SK-MEL-5 (cell line): ENCODE data around the gene LMO1. TPM values are rescaled to one million over a fixed set of nuclear protein-coding genes. Genes with fewer than 3 reads are reported as not detected.

Experiments
- DNase-seq: peaks from one replicate; pipeline ENCODE4 v3.0.0-alpha.2; 2016; ENCODE audit warnings: low read depth, low spot score
- in situ Hi-C: cut with HindIII; loops from 2 replicates; pipeline ENCODE4 v1.10.0; 2016; ENCODE audit warnings: low sequenced_read_pairs, high pct_unique_total_duplicates, low pct_unique_long_range_greater_than_20kb
- total RNA-seq: library from RNA; depleted of rRNA; stranded (reverse); fragments of >200 nt; shearing (Covaris generic); gene quantifications from 2 replicates; pipeline ENCODE4 v1.2.3, GENCODE V29; 2014

LMO1 gene
- total RNA-seq, 1 experiment from 2014 or later: not detected

- DNase-seq: no peak
Observed at GRCh38 chr11:8290081-8290810, 26.6 kb upstream of the LMO1 start.

GRCh38 chr11:8289492-8289918 is 25.8 kb upstream of the LMO1 start:
- in situ Hi-C loops: no loop called here
- no peak for DNase-seq

More at GRCh38 chr11:8290081-8290810, 26.6 kb upstream of the LMO1 start:
- in situ Hi-C loops: no loop called here

- in situ Hi-C loops: no loop called here
- DNase-seq: no peak
Observed at GRCh38 chr11:8288824-8289491, 25.3 kb upstream of the LMO1 start.

- no peak for DNase-seq
- in situ Hi-C loops: no loop called here
Observed at GRCh38 chr11:8288166-8288772, 24.6 kb upstream of the LMO1 start.

- in situ Hi-C loops: no loop called here
- no peak for DNase-seq
Observed at GRCh38 chr11:8287703-8288102, 24.0 kb upstream of the LMO1 start.

GRCh38 chr11:8287297-8287696 is 23.6 kb upstream of the LMO1 start:
- DNase-seq: no peak
- in situ Hi-C loops: no loop called here

- in situ Hi-C loops: no loop called here
- DNase-seq: no peak
Observed at GRCh38 chr11:8286886-8287285, 23.2 kb upstream of the LMO1 start.

GRCh38 chr11:8285796-8286195 is 22.1 kb upstream of the LMO1 start:
- in situ Hi-C loops: no loop called here

GRCh38 chr11:8285228-8285627 is 21.6 kb upstream of the LMO1 start:
- no peak for DNase-seq
- in situ Hi-C loops: no loop called here

More at GRCh38 chr11:8285796-8286195, 22.1 kb upstream of the LMO1 start:
- no peak for DNase-seq

- no peak for DNase-seq
- in situ Hi-C loops: no loop called here
Observed at GRCh38 chr11:8283465-8284230, 20.0 kb upstream of the LMO1 start.

- DNase-seq: no peak
- in situ Hi-C loops: no loop called here
Observed at GRCh38 chr11:8283100-8283464, 19.4 kb upstream of the LMO1 start.

GRCh38 chr11:8282631-8283030 is 19.0 kb upstream of the LMO1 start:
- in situ Hi-C loops: no loop called here
- DNase-seq: no peak

GRCh38 chr11:8281266-8281665 is 17.6 kb upstream of the LMO1 start:
- in situ Hi-C loops: no loop called here
- no peak for DNase-seq

GRCh38 chr11:8277691-8278090 is 14.0 kb upstream of the LMO1 start:
- no peak for DNase-seq
- in situ Hi-C loops: no loop called here

- no peak for DNase-seq
- in situ Hi-C loops: no loop called here
Observed at GRCh38 chr11:8276528-8276927, 12.8 kb upstream of the LMO1 start.

- no peak for DNase-seq
- in situ Hi-C loops: no loop called here
Observed at GRCh38 chr11:8273287-8273686, 9.6 kb upstream of the LMO1 start.

GRCh38 chr11:8271106-8271886 is 7.6 kb upstream of the LMO1 start:
- no peak for DNase-seq
- in situ Hi-C loops: no loop called here
